ENCODE results near the gene KIF12.

The KIF12 gene

GRCh38 chr9:114098936-114099668 lies at the start of gene KIF12:
Gene KIF12 (minus strand): TSS chr9:114099292. CDS start chr9:114099276, 16 bp downstream.
- Histone ChIP-seq H4K20me1 (peaks cover 0 to 15% (median 0%) of the 10 kb centered on the region in 11 experiments; a peak in 2 of 22 replicates), H3K4me3 (peak within 1 kb of the TSS; percentile 57 to 75 (median 68)), H3K9me3 (replicated peaks in 1 of 11) (peaks cover 5 to 13% (median 8%) of the 10 kb centered on the region in 11 experiments; a peak in 17 of 22 replicates), H3K9ac (peak within 1 kb of the TSS; percentile 40 to 73 (median 61); a peak in 18 of 22 replicates), H3K36me3 (peaks cover 0 to 17% (median 0%) of the 10 kb centered on the region in 11 experiments; a peak in 5 of 22 replicates), H3K4me2 (peak within 1 kb of the TSS; percentile 86 to 95 (median 91)), H3K27ac (peak within 1 kb of the TSS in 4 of 11 experiments; percentile 1 to 52 (median 18); a peak in 2 of 22 replicates), H3K27me3 (peaks cover 0 to 23% (median 0%) of the 10 kb centered on the region in 11 experiments; a peak in 6 of 22 replicates), H3K4me1 (peaks cover 11 to 61% (median 56%) of the 10 kb centered on the region in 10 experiments)
- TF ChIP-seq Cebpa-rat (IDR thresholded peaks at IDR 0.05), result no peak

GRCh38 chr9:114146735-114147134 lies 47.6 kb upstream of the KIF12 start:
- Histone ChIP-seq H3K4me2 (no peak overlapping the region), H3K27me3 (peaks cover 0 to 7% (median 4%) of the 10 kb centered on the region in 11 experiments; a peak in 12 of 22 replicates)
- TF ChIP-seq Cebpa-rat (IDR thresholded peaks at IDR 0.05), result no peak

GRCh38 chr9:114143234-114143633 lies 44.1 kb upstream of the KIF12 start:
- Histone ChIP-seq H3K4me2 (no peak overlapping the region), H3K27me3 (no peaks in the 10 kb centered on the region), H3K9me3 (replicated peaks in 1 of 11) (no peaks in the 10 kb centered on the region), H3K36me3 (no peaks in the 10 kb centered on the region), H3K4me1 (peaks cover 0 to 8% (median 5%) of the 10 kb centered on the region in 10 experiments; a peak in 5 of 20 replicates), H3K4me3 (no peak overlapping the region), H4K20me1 (no peaks in the 10 kb centered on the region), H3K27ac (no peak overlapping the region), H3K9ac (no peak overlapping the region)
- TF ChIP-seq Cebpa-rat (IDR thresholded peaks at IDR 0.05), result no peak

More at GRCh38 chr9:114146735-114147134, 47.6 kb upstream of the KIF12 start:
- Histone ChIP-seq H3K36me3 (no peaks in the 10 kb centered on the region), H3K4me3 (no peak overlapping the region), H4K20me1 (no peaks in the 10 kb centered on the region; a peak in 1 of 22 replicates), H3K9me3 (replicated peaks in 1 of 11) (no peaks in the 10 kb centered on the region), H3K4me1 (no peaks in the 10 kb centered on the region), H3K27ac (no peak overlapping the region), H3K9ac (no peak overlapping the region)

GRCh38 chr9:114141553-114142402 lies 42.7 kb upstream of the KIF12 start:
- peaks cover 0 to 8% (median 5%) of the 10 kb centered on the region in 10 experiments; a peak in 5 of 20 replicates for H3K4me1 ChIP-seq
- no peak overlapping the region for H3K4me2 ChIP-seq
- H3K36me3 ChIP-seq, result no peaks in the 10 kb centered on the region
- H3K9me3 ChIP-seq (replicated peaks in 1 of 11), result no peaks in the 10 kb centered on the region
- no peaks in the 10 kb centered on the region for H3K27me3 ChIP-seq
- no peak overlapping the region for H3K9ac ChIP-seq
- no peaks in the 10 kb centered on the region for H4K20me1 ChIP-seq
- no peak overlapping the region for H3K4me3 ChIP-seq
- no peak for TF ChIP-seq Cebpa-rat (IDR thresholded peaks at IDR 0.05)
- no peak overlapping the region for H3K27ac ChIP-seq

- Histone ChIP-seq H3K9me3 (replicated peaks in 1 of 11) (no peaks in the 10 kb centered on the region), H3K27ac (no peak overlapping the region), H3K4me3 (no peak overlapping the region), H3K27me3 (no peaks in the 10 kb centered on the region), H4K20me1 (no peaks in the 10 kb centered on the region), H3K9ac (no peak overlapping the region), H3K36me3 (no peaks in the 10 kb centered on the region), H3K4me1 (peaks cover 0 to 8% (median 5%) of the 10 kb centered on the region in 10 experiments; a peak in 5 of 20 replicates), H3K4me2 (no peak overlapping the region)
- TF ChIP-seq Cebpa-rat (IDR thresholded peaks at IDR 0.05), result no peak
These were observed 41.8 kb upstream of the KIF12 start for GRCh38 chr9:114140850-114141249.

- H3K9ac ChIP-seq, result no peak overlapping the region
- no peaks in the 10 kb centered on the region for H3K27me3 ChIP-seq
- H4K20me1 ChIP-seq, result no peaks in the 10 kb centered on the region
- no peak overlapping the region for H3K4me2 ChIP-seq
- no peak for TF ChIP-seq Cebpa-rat (IDR thresholded peaks at IDR 0.05)
- H3K4me1 ChIP-seq, result peaks cover 0 to 8% (median 5%) of the 10 kb centered on the region in 10 experiments; a peak in 5 of 20 replicates
- no peaks in the 10 kb centered on the region for H3K36me3 ChIP-seq
- H3K4me3 ChIP-seq, result no peak overlapping the region
- no peak overlapping the region for H3K27ac ChIP-seq
- no peaks in the 10 kb centered on the region for H3K9me3 ChIP-seq (replicated peaks in 1 of 11)
These were observed 41.3 kb upstream of the KIF12 start for GRCh38 chr9:114140401-114140800.

GRCh38 chr9:114139071-114139470 lies 40.0 kb upstream of the KIF12 start:
- Histone ChIP-seq H3K4me1 (peaks cover 0 to 14% (median 5%) of the 10 kb centered on the region in 10 experiments; a peak in 8 of 20 replicates), H3K27ac (no peak overlapping the region), H3K9me3 (replicated peaks in 1 of 11) (no peaks in the 10 kb centered on the region), H4K20me1 (no peaks in the 10 kb centered on the region), H3K27me3 (no peaks in the 10 kb centered on the region), H3K4me3 (no peak overlapping the region), H3K9ac (no peak overlapping the region), H3K36me3 (no peaks in the 10 kb centered on the region), H3K4me2 (peak overlapping the region in 5 of 11 experiments; percentile 7 to 38 (median 12); a peak in 6 of 22 replicates)
- no peak for TF ChIP-seq Cebpa-rat (IDR thresholded peaks at IDR 0.05)

- Histone ChIP-seq H3K4me2 (no peak overlapping the region), H3K4me3 (no peak overlapping the region), H3K36me3 (no peaks in the 10 kb centered on the region), H4K20me1 (no peaks in the 10 kb centered on the region), H3K9me3 (replicated peaks in 1 of 11) (no peaks in the 10 kb centered on the region), H3K27me3 (no peaks in the 10 kb centered on the region), H3K9ac (no peak overlapping the region), H3K4me1 (peaks cover 0 to 19% (median 9%) of the 10 kb centered on the region in 10 experiments; a peak in 12 of 20 replicates), H3K27ac (no peak overlapping the region)
- no peak for TF ChIP-seq Cebpa-rat (IDR thresholded peaks at IDR 0.05)
These were observed 39.5 kb upstream of the KIF12 start for GRCh38 chr9:114138552-114138971.

GRCh38 chr9:114137831-114138230 lies 38.7 kb upstream of the KIF12 start:
- Histone ChIP-seq H3K4me3 (no peak overlapping the region), H3K4me1 (peaks cover 0 to 26% (median 16%) of the 10 kb centered on the region in 10 experiments; a peak in 14 of 20 replicates), H3K9ac (no peak overlapping the region), H3K27me3 (no peaks in the 10 kb centered on the region), H3K9me3 (replicated peaks in 1 of 11) (no peaks in the 10 kb centered on the region), H3K36me3 (no peaks in the 10 kb centered on the region), H3K4me2 (no peak overlapping the region), H4K20me1 (no peaks in the 10 kb centered on the region), H3K27ac (no peak overlapping the region)
- TF ChIP-seq Cebpa-rat (IDR thresholded peaks at IDR 0.05), result no peak

Measured in BLaER1 treated with 17β-estradiol and CSF1 and Interleukin-3, amounts not matched to agents 10 nM and 100 nM (cell line).